Glomerular endothelial cell (primary cell): ENCODE results near the gene LHX2. TPM values are rescaled to one million over a fixed set of nuclear protein-coding genes. Genes with fewer than 3 reads are reported as not detected.

Source experiments
- DNase-seq: peaks from one replicate; pipeline ENCODE4 v3.0.0-alpha.2; 2011; ENCODE audit warnings: low read depth, low spot score; ENCODE audit errors: extremely low read depth
- total RNA-seq: library from RNA; depleted of rRNA; stranded (reverse); fragments of >200 nt; gene quantifications from 2 replicates; pipeline ENCODE4 v1.2.3, GENCODE V29; 2015

The LHX2 gene
- total RNA-seq, 1 donor from 2014 or later: not detected

DNA sequence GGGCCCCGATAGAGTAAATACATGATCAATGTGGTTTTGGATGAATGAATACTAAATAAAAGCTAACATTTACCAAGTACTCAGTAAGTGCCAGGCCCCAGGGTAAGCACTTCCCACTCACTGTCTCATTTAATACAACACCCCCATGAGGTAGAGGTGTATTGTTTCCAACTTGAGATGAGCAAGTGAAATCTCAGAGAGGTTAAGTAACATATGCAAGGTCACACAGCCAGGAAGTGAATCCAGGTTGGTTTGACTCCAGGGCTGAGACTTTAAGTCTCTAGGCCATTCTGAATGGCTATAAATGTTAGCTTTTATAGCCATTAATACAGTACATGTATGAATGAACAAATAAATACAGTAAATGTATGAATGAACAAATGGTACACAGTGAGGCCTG is 39.4 kb downstream of the LHX2 start:
- no peak for DNase-seq

DNA sequence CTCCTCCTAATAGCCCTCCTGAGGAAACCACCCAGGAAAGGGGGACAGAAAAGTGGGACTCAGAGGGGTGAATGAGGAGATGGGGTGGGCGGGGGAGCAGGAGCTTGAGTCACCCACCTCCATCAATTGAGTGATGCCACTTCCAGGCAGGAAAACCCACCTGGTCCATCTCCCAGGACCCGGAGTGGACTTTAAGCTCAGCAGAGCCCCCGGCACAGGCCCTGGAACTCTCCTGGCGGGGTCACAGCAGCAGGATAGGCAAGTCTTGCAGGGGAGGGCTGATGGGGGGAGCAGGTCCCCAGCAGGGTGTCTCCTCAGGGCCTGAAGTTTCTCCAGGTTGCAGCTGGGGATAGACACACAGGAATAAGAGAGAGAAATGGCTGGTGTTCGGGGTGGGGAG is 40.8 kb downstream of the LHX2 start:
- no peak for DNase-seq

DNA sequence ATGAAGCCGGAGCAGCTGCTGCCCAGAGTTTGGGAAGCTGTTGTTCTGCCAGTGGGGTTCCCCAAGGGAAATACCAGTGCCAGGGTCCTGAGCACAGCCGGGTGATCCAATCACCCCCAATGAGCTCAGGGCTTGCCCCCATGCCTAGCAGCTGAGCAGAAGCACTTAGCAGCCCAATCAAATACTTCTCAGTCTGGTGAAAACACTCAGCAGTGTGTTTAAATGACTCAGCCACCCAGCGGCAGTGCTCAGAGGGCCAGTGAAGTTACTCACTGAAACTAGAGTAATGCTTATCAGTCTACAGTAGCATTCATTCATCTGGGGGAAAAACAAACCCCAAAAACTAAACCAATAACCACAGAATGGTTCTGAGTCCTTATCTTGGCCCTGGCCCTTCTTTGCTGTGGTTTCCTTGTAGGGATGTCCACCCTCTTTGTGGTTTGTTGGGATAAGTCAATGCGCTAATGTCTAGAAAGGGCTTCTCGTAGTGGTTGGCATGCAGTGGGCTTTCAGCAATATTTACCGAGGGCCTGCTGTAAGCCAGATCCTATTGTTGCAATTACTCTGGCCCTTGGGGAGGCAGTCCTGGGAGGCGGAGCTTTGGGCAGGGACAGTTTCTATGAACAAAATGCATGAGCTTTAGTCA is 43.1 kb downstream of the LHX2 start:
- no peak for DNase-seq

DNA sequence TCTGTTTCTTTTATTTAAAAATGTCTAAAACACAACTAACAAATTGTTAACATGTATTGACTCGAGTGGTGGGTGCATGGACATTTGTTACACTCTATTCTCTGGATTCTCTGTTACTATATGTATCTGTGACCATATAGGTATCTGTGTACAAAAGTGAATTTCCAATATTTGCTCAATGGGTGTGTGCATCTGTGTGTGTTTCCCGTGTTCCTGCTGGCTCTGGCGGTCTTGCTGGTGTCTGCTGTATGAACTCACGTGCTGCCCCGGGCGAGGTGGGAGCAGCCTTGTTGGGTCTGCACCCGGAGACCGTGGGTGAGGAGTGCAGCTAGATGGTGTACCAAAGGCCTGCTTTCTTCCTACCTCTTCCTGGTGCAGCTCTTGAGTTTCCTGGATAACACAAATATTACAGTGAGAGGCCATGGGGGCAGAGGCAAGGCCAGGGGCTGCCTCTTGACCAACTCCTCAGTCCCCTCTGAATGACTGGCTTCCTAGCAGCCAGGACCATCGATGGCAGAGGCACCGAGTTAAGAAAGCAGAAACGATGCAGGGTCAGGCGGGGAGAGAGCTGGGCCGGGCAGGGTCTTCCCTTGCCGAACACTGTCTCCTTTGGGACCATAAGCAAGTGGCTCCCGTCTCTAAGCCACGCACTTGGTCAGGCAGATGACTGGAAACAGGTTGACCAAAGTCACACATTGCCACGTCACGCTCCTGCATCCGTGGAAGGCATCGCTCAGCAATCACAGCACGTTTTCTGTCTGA is 49.5 kb downstream of the LHX2 start:
- no peak for DNase-seq

DNA sequence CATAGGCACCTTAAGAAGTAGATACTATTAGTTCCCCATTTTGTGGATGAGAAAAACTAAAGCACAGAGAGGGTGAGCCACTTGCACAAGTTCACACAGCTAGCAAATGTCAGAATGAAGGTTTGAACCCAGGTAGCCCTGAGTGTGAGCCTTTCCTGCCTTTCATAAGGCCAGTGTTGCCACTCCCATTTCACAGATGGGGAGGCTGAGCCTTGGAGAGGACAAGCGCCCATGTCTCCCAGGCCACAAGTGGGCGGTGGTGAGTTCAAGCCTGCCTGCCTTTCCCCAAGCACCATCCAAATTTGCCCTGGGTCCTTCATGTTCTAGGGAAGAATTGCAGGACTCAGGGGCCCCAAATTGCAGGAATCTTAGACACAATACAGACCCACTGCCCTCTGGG is 50.6 kb downstream of the LHX2 start:
- DNase-seq: no peak

DNA sequence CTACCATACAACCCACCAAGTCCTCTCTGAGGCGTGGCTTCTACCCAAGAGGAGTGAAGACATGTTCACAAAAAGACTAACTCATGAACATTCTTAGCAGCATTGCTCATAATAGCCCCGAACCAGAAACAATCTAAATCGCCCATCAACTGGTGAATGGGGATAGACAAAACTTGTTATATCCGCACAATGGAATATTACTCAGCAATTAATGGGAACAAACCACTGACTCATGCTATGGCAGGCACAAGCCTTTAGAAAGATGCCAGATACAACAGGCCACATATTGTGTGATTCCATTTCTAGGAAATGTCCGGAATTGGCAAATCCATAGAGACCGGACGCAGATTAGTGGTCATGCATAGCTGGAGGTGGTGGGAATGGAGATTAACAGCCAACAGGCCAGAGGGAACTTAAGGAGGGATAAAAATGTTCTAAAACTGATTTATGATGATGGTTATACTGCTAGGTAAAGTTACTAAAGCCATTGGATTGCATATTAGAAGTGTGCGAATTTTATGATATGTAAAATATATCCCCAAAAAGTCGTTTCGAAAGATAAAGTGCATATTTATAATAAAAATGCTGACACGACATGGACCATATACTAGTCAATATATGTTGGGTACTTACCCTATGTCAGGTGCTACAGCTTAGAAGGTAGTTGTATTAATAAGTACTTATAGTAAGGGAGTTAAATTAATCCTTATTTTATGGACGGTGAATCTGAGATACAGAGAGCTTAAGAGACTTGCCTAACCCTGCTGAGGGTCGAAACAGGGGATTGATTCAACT is 55.4 kb downstream of the LHX2 start:
- DNase-seq: no peak

DNA sequence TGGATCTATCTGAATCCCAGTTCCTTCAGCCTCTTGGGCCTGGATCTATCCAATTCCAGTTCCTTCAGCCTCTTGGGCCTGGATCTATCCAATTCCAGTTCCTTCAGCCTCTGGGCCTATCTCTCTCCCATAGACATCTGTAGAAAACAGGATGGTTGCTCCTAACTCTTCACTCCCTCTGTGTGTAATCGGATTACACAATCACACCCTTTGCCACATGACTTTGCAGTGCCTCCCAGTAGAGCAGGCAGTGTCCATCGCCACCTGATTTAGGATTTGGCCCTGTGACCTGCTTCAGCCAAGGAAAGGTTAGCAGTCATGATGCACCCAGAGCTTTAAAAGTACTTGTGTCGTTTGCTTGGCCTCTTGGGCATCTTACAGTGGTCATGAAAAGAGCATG is 56.7 kb downstream of the LHX2 start:
- DNase-seq: no peak

DNA sequence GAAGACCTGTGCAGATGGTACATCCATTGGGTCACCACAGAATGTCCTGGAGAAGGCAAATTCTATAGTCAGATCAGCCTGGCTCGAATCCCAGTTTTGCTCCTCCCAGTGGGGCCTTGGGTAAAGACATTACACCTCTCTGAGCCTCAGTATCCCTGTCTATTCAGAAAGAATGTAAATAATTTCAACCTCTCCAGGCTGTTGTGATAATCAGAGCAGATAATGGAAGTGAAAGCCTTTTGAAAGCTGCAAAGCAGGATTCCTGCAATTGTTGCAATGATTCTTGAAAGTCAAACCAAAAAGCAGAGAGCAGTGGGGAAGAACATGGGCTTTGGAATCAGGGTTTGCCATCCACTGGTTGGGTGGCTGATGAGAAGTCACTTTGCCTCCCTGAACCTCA is 63.2 kb downstream of the LHX2 start:
- no peak for DNase-seq

DNA sequence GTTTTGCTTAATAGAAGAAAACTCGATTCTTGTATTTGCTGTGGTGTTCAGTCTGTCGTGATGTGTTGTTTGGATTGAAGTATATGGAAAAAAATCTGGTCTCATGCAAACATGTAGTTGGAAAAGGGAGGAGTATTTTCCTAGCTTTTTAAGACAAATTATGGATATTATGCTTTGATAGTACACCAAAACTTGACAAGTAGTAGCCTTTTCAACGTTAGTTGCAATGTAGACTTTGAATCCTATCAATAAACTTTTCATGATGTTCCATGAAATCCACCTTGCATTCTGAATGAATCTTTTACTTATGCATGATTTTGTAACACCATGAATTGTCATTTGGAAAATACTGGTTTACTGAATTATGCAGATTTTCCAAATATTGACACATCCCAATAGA is 64.2 kb downstream of the LHX2 start:
- no peak for DNase-seq

DNA sequence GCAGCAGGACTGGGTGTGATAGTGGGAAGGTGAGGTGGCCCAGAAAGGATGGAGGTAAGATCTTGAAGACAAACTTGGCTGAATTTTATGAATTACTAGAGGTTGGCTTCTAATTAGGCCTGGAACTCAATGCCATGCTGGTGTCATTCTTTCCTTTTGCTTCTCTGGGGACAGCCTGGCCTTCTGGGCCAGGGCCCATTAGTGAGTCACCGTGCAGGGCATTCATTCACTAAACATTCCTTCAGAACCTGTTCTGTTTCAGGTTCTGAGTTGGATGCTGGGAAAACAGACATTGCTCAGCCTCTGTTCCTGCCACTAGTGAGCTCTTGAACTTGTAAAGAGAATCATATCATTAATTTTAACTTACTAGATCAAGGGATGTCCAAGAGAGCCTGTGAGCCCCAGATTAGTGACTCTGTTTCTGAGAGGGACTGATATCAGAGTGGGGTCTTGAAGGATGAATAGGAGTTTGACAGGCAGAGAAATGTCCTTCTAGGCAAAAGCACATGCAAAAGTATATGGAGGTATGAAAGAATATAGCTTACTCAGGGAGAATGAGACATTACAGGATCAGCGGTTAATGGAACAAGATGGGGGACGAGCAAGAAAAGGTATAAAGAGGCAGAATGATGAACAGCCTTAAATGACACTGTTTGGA is 66.5 kb downstream of the LHX2 start:
- DNase-seq: no peak

DNA sequence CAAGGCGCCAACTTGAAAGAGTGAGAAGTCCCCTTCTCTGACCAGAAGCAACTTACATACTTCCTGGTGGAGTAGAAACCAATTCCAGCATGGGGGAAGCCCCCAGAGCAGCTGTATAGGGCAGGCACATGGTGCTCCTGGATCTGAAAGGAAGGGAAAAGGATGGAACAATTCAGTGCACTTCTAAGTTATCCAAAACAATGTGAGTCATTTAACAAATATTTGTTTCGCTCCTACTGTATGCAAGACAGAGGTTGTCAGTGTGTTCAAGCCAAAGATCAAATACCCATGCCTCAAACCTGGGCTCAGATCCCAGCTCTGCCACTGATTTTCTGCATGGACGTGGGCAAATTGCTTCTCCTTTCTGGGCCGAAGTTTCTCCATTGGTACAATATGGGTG is 67.1 kb downstream of the LHX2 start:
- peak; percentile 27 for DNase-seq

DNA sequence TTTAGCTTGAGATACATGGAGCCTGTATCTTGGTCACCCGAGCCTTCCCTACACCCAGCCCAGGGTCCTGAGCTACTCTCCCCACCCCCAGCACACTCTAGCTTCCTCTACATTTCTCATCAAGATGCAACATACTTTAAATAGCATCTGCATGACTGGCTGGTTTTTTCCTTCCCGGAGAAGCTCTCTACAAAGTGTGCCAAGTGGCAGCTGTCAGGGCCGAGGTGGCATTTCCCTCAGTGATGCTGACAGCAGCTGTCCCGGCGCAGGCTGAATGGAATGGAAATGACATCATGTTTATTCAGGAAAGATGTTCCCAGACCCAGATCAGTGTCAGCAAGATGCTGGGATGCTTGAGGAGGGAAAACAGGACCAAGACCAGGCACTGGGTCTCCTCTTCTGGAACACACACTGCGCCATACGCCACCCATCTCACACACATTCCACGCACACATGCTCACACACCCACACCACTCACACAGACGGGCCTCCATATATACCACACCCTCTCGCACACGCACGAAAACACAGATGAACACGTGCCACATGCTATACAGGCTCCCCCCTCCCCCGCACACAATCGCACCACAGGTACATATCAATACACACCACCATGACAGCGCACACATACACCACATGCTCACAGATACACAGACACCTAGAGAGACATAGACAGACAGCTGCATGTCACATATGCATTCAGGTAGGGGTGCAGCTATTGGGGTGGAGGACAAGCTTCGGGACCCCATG is 67.8 kb downstream of the LHX2 start:
- DNase-seq: no peak

DNA sequence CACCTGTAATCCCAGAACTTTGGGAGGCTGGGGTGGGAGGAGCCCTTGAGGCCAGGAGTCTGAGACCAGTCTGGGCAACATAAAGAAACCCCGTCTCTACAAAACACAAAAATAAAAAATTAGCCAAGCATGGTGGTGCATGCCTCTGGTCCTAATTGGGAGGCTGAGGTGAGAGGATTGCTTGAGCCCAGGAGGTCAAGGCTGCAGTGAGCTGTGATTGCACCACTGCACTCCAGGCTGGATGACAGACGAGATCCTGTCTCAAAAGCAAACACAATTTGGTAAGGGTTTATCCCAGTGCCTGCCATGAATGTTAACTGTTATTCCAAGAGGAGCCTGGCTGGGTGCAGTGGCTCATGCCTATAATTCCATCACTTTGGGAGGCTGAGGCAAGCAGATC is 71.1 kb downstream of the LHX2 start:
- DNase-seq: no peak

Other genes with a start within 250 kb of the LHX2 start
- 10.3 and 18.1 TPM in 2 replicates for gene DENND1A, start 81.6 kb upstream of the LHX2 start, total RNA-seq
- 53.8 and 71.6 TPM in 2 replicates for gene NEK6, start 246.2 kb downstream of the LHX2 start, total RNA-seq